Esophagus muscularis mucosa (tissue), 3 donors: Measurements from ENCODE around the gene TTYH2.

Experiments used
- POLR2A ChIP-seq: fragments of 450-650 bp; IDR thresholded peaks from one replicate; pipeline ENCODE4 v1.6.1; 2017; ENCODE audit warnings: antibody characterized with exemption, moderate library complexity, mild to moderate bottlenecking, low read depth
- TF ChIP-seq, protein P1 (sequence below), 3 experiments: fragments of 200-600 bp in 2 of 3; fragments of 450-650 bp in 1 of 3; sonication (generic) in 2 of 3; IDR thresholded peaks; one replicate each; pipeline ENCODE4 v1.5.1; 2017 to 2019; ENCODE audit warnings: antibody characterized with exemption in 3 of 3, mild to moderate bottlenecking in 2 of 3, moderate library complexity in 1 of 3

GRCh38 chr17:74235911-74236371 is 22.6 kb downstream of the TTYH2 start:
- TF ChIP-seq, protein P1, sequence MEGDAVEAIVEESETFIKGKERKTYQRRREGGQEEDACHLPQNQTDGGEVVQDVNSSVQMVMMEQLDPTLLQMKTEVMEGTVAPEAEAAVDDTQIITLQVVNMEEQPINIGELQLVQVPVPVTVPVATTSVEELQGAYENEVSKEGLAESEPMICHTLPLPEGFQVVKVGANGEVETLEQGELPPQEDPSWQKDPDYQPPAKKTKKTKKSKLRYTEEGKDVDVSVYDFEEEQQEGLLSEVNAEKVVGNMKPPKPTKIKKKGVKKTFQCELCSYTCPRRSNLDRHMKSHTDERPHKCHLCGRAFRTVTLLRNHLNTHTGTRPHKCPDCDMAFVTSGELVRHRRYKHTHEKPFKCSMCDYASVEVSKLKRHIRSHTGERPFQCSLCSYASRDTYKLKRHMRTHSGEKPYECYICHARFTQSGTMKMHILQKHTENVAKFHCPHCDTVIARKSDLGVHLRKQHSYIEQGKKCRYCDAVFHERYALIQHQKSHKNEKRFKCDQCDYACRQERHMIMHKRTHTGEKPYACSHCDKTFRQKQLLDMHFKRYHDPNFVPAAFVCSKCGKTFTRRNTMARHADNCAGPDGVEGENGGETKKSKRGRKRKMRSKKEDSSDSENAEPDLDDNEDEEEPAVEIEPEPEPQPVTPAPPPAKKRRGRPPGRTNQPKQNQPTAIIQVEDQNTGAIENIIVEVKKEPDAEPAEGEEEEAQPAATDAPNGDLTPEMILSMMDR (IDR thresholded peaks at IDR 0.05): no peak
- no peak for TF ChIP-seq POLR2A
